Stimulated activated effector memory CD8-positive, alpha-beta T cell treated with anti-CD3 and anti-CD28 coated beads, Interleukin-12 subunit alpha, Interleukin-12 subunit beta, amount 100 ng/mL, for 72 hours (primary cell): Measurements from ENCODE around the gene PSENEN.

Source experiments
- ATAC-seq: fragments of 150-1000 bp; cut with Tn5 transposase; 2 replicates; pipeline ENCODE4 v1.10.0; 2021
- DNase-seq, 2 donors: peaks; one replicate each; pipeline ENCODE4 v3.0.0; 2021 to 2022; ENCODE audit warnings: low spot score in 2 of 2
- H3K27ac Mint-ChIP-seq: one replicate; pipeline ENCODE4 v1.8.0; 2022; ENCODE audit warnings: mild to moderate bottlenecking, mixed read lengths
- H3K36me3 Mint-ChIP-seq: one replicate; pipeline ENCODE4 v1.8.0; 2022; ENCODE audit warnings: mild to moderate bottlenecking, mixed read lengths
- H3K4me1 Mint-ChIP-seq: one replicate; pipeline ENCODE4 v1.8.0; 2022; ENCODE audit warnings: mixed read lengths
- H3K4me3 Mint-ChIP-seq: one replicate; pipeline ENCODE4 v1.8.0; 2022; ENCODE audit warnings: mild to moderate bottlenecking, mixed read lengths
- H3K9me3 Mint-ChIP-seq: one replicate; pipeline ENCODE4 v1.8.0; 2022; ENCODE audit warnings: mixed read lengths

The PSENEN gene

DNA sequence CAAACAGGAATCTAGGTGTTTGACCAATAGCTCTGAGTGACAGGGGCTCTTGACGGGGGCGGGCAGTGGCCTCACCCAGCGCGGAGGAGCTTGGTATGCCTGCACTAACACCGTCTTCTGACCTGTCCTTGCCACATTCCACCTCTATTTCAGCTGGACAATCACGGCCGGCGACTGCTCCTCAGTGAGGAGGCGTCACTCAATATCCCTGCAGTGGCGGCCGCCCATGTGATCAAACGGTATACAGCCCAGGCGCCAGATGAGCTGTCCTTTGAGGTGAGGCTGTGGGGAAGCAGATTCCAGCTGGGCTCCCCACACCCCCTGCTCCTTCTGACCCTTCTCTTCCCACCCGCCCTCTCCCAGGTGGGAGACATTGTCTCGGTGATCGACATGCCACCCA, 34.6 kb downstream of the PSENEN start:
- Mint-ChIP-seq H3K27ac (no peak overlapping the region), H3K4me1 (peaks cover 23% of the 10 kb centered on the region), H3K4me3 (no peak overlapping the region), H3K9me3 (no peaks in the 10 kb centered on the region), H3K36me3 (peaks cover 26% of the 10 kb centered on the region)
- ATAC-seq (no peak), DNase-seq (no peak)

DNA sequence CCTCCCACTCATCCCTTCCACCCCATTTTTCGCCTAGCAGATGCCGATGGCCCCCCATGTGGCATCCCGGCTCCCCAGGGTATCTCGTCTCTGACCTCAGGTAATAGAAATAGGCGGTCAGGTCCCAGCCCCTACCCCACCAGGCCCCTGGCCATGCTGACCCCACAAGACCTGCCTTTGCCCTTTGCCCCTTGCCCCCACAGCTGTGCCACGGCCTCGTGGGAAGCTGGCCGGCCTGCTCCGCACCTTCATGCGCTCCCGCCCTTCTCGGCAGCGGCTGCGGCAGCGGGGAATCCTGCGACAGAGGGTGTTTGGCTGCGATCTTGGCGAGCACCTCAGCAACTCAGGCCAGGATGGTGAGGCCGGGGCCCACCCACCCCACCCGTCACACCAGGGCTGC, 35.3 kb downstream of the PSENEN start:
- Mint-ChIP-seq H3K36me3 (peaks cover 24% of the 10 kb centered on the region), H3K4me3 (no peak overlapping the region), H3K4me1 (peaks cover 22% of the 10 kb centered on the region), H3K27ac (no peak overlapping the region), H3K9me3 (no peaks in the 10 kb centered on the region)
- no peak for DNase-seq
- ATAC-seq: no peak

- DNase-seq (no peak), ATAC-seq (no peak)
- H3K9me3 Mint-ChIP-seq: no peaks in the 10 kb centered on the region
- peaks cover 16% of the 10 kb centered on the region for H3K36me3 Mint-ChIP-seq
- no peak overlapping the region for H3K27ac Mint-ChIP-seq
- peaks cover 13% of the 10 kb centered on the region for H3K4me1 Mint-ChIP-seq
- H3K4me3 Mint-ChIP-seq: no peak overlapping the region
Observed at GRCh38 chr19:35781650-35782049, 36.2 kb downstream of the PSENEN start.

DNA sequence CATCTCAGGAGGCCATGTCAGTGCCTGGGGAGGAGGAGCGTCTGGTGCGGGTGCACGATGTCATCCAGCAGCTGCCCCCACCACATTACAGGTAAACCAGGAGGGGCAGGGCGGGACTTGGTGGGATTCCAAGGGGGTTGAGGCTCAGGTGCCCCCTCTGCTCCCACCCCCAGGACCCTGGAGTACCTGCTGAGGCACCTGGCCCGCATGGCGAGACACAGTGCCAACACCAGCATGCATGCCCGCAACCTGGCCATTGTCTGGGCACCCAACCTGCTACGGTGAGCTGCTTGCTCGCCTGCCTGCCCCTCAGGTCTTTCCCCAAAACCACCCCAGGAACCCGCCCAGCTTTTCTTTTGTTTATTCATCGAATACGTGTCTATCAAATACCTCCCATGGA, 37.1 kb downstream of the PSENEN start:
- ATAC-seq: no peak
- H3K36me3 Mint-ChIP-seq: peaks cover 13% of the 10 kb centered on the region
- H3K4me1 Mint-ChIP-seq: peaks cover 8% of the 10 kb centered on the region
- no peak for DNase-seq
- H3K27ac Mint-ChIP-seq: peak overlapping the region; percentile 5
- no peak overlapping the region for H3K4me3 Mint-ChIP-seq
- H3K9me3 Mint-ChIP-seq: no peaks in the 10 kb centered on the region

DNA sequence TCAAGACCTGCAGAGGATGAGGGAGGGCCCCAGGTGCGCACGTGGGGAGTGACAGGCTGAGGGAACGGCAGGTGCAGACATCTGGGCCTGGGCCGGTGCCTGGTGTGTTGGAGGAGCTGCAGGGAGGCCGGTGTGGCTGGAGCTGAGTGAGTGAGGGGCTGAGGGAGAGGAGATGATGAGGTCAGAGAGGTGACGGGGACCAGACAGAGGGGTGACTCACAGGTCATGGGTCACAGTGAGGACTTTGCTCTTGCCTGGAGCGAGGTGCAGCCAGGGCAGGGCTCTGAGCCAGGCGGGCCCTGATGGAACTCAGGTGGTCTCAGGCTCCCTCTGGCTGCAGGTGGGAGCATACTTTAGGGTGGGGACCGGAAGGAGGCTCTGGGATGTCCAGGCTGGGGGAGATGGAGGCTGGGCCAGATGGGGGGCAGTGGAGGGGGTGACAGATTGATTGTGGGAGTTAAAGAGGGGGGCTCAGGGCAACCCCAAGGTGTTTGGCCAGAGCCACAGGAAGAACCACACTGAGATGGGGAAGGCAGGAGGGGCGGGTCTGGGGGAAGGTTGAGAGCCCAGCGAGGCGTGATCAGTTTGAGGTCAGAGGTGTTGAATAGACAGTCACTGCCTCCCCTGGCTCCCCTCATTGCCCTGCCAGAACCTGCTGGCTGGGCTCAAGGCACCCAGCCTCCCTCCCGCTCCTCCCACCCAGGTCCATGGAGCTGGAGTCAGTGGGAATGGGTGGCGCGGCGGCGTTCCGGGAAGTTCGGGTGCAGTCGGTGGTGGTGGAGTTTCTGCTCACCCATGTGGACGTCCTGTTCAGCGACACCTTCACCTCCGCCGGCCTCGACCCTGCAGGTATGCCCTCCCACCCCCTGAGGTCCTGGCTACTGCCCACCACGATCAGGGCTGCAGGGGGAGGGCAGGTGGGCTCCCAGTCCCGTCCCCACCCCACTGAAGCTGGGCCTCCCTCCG, 38.3 kb downstream of the PSENEN start:
- H3K4me1 Mint-ChIP-seq: peaks cover 8% of the 10 kb centered on the region
- ATAC-seq (no peak), DNase-seq (no peak)
- H3K4me3 Mint-ChIP-seq: no peak overlapping the region
- H3K27ac Mint-ChIP-seq: peak overlapping the region; percentile 5
- peaks cover 13% of the 10 kb centered on the region for H3K36me3 Mint-ChIP-seq
- no peaks in the 10 kb centered on the region for H3K9me3 Mint-ChIP-seq

GRCh38 chr19:35784503-35785338, 39.3 kb downstream of the PSENEN start:
- no peak for ATAC-seq
- H3K9me3 Mint-ChIP-seq: no peaks in the 10 kb centered on the region
- no peak for DNase-seq
- H3K4me3 Mint-ChIP-seq: no peak overlapping the region
- no peak overlapping the region for H3K27ac Mint-ChIP-seq
- H3K36me3 Mint-ChIP-seq: peaks cover 9% of the 10 kb centered on the region
- H3K4me1 Mint-ChIP-seq: peaks cover 8% of the 10 kb centered on the region

- no peak overlapping the region for H3K27ac Mint-ChIP-seq
- H3K36me3 Mint-ChIP-seq: peaks cover 6% of the 10 kb centered on the region
Observed at GRCh38 chr19:35785339-35785627, 39.8 kb downstream of the PSENEN start.

GRCh38 chr19:35786299-35787160, 41.1 kb downstream of the PSENEN start:
- Mint-ChIP-seq H3K36me3 (peaks cover 2% of the 10 kb centered on the region), H3K4me1 (peaks cover 8% of the 10 kb centered on the region), H3K4me3 (no peak overlapping the region), H3K27ac (no peak overlapping the region), H3K9me3 (no peaks in the 10 kb centered on the region)
- DNase-seq: no peak
- ATAC-seq: no peak

More at GRCh38 chr19:35785339-35785627, 39.8 kb downstream of the PSENEN start:
- Mint-ChIP-seq H3K4me3 (no peak overlapping the region), H3K4me1 (peaks cover 8% of the 10 kb centered on the region), H3K9me3 (no peaks in the 10 kb centered on the region)
- DNase-seq: no peak
- no peak for ATAC-seq

DNA sequence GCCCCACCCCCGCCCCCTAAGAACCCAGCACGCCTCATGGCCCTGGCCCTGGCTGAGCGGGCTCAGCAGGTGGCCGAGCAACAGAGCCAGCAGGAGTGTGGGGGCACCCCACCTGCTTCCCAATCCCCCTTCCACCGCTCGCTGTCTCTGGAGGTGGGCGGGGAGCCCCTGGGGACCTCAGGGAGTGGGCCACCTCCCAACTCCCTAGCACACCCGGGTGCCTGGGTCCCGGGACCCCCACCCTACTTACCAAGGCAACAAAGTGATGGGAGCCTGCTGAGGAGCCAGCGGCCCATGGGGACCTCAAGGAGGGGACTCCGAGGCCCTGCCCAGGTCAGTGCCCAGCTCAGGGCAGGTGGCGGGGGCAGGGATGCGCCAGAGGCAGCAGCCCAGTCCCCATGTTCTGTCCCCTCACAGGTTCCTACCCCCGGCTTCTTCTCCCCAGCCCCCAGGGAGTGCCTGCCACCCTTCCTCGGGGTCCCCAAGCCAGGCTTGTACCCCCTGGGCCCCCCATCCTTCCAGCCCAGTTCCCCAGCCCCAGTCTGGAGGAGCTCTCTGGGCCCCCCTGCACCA, 41.9 kb downstream of the PSENEN start:
- no peak overlapping the region for H3K4me3 Mint-ChIP-seq
- H3K4me1 Mint-ChIP-seq: peaks cover 8% of the 10 kb centered on the region
- no peak for ATAC-seq

DNA sequence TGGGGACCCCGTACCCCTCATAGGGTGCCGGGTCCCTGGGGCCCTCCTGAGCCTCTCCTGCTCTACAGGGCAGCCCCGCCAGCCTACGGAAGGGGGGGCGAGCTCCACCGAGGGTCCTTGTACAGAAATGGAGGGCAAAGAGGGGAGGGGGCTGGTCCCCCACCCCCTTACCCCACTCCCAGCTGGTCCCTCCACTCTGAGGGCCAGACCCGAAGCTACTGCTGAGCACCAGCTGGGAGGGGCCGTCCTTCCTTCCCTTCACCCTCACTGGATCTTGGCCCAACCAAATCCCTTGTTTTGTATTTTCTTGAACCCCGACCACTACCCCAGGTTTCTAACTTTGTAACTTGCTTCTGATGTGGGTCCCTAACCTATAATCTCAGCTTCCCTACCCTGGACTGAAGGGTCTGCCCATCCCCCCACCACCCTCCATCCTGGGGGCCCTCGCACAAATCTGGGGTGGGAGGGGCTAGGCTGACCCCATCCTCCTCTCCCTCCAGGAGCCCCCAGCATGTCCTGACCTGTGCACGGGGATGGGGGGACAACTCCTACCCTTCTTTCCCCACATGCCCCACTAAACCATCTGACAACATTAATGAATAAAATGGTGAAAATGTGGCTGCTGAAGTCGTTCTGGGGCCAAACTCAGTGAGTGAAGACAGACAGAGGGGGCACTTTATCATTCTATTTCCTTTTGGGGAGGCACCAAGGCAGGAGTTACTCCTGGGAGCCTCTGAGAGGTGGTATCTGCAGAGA, 42.9 kb downstream of the PSENEN start:
- Mint-ChIP-seq H3K27ac (no peak overlapping the region), H3K4me1 (peaks cover 4% of the 10 kb centered on the region), H3K4me3 (no peak overlapping the region), H3K36me3 (no peaks in the 10 kb centered on the region), H3K9me3 (no peaks in the 10 kb centered on the region)
- no peak for DNase-seq
- no peak for ATAC-seq

More for the DNA sequence above, 41.9 kb downstream of the PSENEN start:
- Mint-ChIP-seq H3K27ac (no peak overlapping the region), H3K9me3 (no peaks in the 10 kb centered on the region), H3K36me3 (no peaks in the 10 kb centered on the region)
- no peak for DNase-seq

DNA sequence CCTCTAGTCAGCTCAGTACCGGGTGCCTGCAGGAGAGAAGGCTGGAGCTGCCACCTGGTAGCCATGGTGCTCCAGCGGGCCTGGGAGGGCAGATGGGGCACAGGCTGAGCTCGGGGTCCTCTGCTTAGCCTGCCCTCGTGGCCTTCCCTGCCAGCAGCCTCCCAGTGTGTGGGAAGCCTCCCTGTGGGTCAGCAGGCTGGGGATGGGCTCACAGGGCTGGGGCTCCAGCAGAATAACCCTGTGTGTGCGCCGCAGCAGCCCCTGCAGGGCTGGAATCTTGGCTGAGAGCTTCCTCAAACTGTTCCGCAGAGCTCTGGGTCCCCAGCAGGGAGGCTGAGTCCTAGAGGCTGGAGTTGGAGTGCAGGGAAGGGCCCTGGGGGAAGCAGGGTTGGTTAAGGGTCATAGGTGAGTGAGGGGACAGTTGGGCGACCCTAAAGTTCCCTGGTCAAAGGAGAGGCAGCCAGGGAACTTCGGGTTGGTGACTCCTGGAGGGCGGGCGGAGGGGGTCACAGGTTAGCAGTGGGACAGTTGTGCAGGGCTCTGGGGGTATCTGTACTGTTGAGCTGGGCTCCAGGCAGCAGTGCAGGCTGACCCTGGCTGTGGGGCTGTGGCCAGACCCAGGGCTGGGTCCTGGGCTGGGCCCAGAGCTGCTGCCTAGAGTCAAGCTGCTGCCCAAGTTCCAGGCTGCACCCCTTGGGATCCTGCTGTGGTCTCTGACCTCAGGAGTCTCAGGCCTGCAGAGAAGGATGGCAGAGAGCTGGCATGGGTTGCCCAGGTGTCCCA, 43.9 kb downstream of the PSENEN start:
- Mint-ChIP-seq H3K4me3 (no peak overlapping the region), H3K4me1 (no peaks in the 10 kb centered on the region), H3K27ac (no peak overlapping the region), H3K9me3 (no peaks in the 10 kb centered on the region), H3K36me3 (no peaks in the 10 kb centered on the region)
- DNase-seq: no peak
- ATAC-seq: no peak

DNA sequence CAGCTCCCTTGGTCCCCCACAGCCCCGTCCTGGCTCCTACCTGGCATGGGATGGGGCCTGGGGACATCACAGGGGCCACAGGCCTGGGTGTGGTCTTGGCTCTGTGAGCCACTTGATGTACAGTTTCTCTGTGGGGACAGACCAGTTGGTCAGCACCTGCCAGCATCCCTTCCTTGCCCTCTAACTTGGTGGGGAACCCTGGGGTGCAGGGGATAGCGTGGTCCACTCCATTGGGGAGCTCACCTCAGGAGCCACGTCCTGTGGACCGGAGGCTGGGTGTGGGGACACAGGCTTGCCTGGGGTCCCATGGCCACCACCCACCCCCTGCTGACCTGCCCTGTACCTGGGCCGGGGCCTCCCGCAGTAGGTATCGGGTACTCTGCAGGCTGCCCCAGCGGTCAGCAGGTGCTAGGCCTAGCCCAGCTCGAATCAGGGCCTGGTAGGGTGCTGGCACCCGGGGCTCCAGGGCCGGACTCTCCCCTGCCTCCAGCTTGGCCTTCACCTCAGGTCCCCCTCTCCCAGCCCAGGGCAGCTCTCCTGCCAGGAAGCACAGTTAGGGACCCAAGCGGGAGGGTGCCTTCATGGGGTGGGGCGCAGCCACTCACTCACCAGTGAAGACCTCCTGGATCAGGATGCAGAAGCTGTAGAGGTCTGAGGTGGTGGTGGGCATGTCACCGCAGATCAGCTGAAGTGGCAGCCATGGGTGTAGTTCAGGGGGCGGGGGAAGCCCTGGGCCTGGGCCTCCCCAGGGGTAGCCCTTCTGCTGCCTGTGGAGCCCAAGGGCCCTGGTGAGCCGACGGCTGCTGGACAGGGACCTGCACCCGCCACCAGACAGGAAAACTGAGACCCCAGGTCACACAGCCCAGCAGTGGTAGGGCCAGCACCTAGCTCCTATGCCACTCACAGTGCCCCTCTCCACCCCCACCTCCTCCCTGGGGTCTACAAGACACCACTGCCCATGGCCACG, 44.8 kb downstream of the PSENEN start:
- no peak for DNase-seq
- Mint-ChIP-seq H3K4me1 (no peaks in the 10 kb centered on the region), H3K4me3 (no peak overlapping the region), H3K27ac (no peak overlapping the region), H3K36me3 (no peaks in the 10 kb centered on the region), H3K9me3 (no peaks in the 10 kb centered on the region)
- ATAC-seq: peak; percentile 6
